Measurements from ENCODE around the gene KCTD15.

GRCh38 chr19:33780746-33781145 lies 15.9 kb upstream of the KCTD15 start:
- TF ChIP-seq CTCF (IDR thresholded peaks at IDR 0.05) (no peak), POLR2A (IDR thresholded peaks at IDR 0.05) (no peak)
